Ishikawa (cell line): ENCODE results near the gene CHST2.

Experiments
- CREB1 ChIP-seq: IDR thresholded peaks from 2 replicates; pipeline ENCODE4 v1.6.1; 2012; ENCODE audit warnings: low read depth
- FOXM1 ChIP-seq: IDR thresholded peaks from 2 replicates; pipeline ENCODE4 v1.6.1; 2012; ENCODE audit warnings: low read depth, borderline replicate concordance
- TF ChIP-seq, protein P1 (sequence below): IDR thresholded peaks from 2 replicates; pipeline ENCODE4 v1.6.1; 2012

DNA sequence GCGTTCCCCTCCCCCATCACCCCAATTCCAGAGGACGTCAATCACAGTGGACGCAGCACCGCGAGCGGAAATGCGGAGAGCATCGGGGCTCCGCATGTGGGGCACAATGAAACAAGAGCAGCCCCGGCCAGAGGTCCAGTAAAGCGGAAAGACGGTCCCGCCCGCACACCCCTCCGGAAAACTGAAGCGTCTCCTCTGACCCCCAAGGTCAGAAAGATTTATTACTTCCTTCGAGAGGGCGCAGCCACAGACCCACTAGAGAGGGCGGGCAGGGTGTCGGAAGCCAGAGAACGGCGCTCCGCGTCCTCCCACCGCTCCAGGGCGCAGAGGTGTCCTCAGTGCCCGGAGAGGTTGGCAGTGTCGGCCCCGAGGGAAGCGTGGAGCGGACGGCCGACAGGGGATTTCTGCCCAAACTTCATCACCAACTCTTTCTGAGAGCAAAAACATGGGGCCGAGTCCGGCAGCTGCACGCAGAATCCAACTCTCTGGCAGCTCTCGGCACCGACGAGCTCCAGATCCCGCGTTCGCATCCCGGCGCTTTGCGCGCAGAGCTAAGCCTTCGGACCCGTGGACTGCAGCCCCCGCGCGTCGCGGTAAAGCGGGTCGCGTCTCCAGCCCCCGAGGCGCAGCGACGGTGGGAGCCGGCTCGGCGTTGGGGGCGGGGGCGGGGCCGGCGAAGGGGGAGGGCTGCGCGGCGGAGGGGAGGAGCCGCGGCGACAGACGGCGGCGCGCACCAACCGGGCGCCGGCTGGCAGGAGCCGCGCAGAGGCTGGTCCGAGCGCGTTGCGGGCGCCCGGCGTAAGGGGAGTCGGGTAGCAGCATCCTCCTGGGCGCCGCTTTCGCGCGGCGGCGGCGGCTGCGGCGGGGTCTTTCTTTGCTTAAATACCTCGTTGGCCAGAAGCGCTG is at the start of gene CHST2:
- TF ChIP-seq FOXM1 = no peak
- TF ChIP-seq, protein P1, sequence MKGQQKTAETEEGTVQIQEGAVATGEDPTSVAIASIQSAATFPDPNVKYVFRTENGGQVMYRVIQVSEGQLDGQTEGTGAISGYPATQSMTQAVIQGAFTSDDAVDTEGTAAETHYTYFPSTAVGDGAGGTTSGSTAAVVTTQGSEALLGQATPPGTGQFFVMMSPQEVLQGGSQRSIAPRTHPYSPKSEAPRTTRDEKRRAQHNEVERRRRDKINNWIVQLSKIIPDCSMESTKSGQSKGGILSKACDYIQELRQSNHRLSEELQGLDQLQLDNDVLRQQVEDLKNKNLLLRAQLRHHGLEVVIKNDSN = no peak
- no peak for TF ChIP-seq CREB1
